SW480 (cell line): ENCODE results near the gene SRCIN1.
A peak's percentile ranks its signal among the peaks of the same experiment; 100 is the strongest.
"Not testable (repeated sequence)": the region's sequence is repeated elsewhere in the genome, so short reads cannot be mapped to it uniquely, and the experiment has no call there.

Source experiments
- DNase-seq: peaks from one replicate; pipeline ENCODE4 v3.0.0-alpha.2; 2016; ENCODE audit warnings: low spot score

The SRCIN1 gene

GRCh38 chr17:38509772-38510420, 95.9 kb downstream of the SRCIN1 start:
- DNase-seq = peak; percentile 42

- DNase-seq = peak; percentile 95
Measured at GRCh38 chr17:38508954-38509771, 96.6 kb downstream of the SRCIN1 start.

DNA sequence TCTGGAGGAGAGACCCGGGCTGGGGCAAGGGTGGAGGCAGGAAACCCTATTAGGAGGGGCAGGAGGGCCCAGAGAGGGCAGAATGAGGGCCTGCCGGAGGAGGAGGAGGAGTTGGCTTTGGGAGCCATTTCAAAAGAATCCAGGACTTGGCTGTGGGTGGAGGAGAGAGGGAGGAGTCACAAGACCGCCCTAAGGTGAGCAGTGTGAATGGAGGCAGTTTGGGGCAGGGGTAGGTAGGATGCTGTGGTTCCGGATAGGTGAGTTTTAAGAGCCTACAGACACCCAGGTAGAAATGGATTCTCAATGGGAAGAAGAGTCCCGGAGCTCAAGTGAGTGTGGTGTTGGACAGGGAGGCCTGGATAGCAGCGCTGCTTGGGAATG, 97.2 kb downstream of the SRCIN1 start:
- no peak for DNase-seq

- DNase-seq = no peak
Measured at GRCh38 chr17:38507921-38508569, 97.7 kb downstream of the SRCIN1 start.

DNA sequence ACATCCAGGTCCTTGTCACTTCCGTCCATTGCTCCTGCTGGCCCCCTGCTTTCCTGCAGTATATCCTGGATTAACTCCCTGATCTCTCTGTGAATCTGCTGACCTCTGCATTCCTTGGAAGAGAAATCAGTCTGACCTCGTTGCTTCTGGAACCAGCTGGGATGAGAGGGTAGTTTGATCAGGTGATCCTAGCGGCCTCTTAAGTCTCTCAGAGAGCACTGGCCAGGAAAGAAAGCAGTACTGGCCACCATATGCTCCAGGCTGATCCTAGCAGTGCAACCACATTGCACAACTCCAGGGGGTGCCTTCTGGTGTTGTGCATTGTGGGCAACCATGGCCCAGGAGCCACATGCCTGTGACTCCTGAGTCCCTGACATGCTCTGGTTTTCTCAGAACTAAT, 98.3 kb downstream of the SRCIN1 start:
- no peak for DNase-seq

GRCh38 chr17:38504216-38504615, 101.5 kb downstream of the SRCIN1 start:
- DNase-seq = no peak

DNA sequence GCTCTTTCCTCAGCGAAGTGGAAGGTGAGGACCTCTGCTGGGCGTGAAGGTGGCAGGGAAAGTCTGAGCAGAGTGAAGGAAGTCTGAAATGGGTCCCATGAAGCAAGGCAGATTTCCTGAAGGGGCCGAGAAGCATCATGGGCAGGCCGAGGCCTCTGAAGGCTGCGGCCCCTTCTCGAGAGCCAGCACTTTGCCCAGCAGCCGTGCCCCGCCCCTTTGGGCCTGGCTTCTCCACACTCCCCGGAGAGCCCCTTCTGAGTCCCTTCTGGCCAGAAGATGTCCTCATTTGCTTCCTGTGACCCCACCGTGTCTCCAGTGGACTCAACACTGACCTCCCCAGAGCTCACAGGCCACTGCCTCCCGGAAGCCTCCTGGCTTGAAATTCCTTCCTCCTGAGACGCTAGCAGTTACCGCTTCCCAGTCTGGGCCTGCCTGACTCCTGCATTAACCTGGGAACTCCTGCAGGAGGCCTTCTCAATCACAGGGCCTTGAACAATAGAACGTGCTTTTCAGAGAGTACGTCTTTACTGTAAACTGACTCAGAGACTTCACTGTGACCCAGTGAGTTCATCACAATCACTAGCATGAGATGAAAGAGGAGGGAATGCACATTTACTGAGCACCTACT, 102.4 kb downstream of the SRCIN1 start:
- DNase-seq = not testable (repeated sequence)

- DNase-seq = not testable (repeated sequence)
Measured at GRCh38 chr17:38501718-38502117, 104.0 kb downstream of the SRCIN1 start.

GRCh38 chr17:38499230-38499629, 106.5 kb downstream of the SRCIN1 start:
- DNase-seq = not testable (repeated sequence)

DNA sequence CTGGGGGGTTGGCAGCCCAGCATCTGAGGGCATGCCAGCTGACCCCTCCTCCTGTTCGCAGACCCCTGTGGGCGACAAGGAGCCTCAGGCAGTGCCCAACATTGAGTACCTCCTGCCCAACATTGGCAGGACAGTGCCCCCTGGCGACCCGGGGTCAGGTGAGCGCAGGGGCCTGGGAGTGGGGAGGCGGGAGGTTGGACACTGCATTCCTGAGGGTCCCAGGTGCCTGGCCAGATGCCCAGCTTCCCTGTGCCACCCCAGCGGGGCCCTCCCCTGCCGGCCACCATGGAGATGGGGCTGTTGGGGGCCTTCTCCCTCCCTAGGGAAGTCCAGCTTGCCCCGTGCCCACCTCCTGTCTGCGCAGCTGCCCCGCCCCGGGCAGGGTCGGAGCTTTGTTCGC, 107.4 kb downstream of the SRCIN1 start:
- DNase-seq = no peak

DNA sequence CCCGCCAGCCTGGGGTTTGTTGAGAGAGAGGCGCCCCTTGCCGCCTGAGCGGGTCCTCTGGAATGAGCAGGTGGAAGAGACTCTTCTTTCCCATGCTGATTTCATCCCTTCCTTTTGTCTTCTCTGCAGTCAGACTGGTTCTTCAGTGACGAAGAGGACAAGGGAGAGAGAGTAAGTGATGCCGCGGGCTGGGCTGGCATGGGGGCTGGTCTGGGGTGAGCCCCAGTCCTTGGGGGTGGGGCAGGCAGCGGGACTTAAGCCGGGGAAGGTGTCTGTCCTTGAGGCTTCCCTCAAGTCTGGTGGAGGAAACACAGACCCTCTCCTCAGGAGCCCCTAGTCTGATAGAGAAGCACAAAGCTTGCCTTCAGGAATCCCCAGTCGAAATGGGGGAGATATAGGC, 108.1 kb downstream of the SRCIN1 start:
- not testable (repeated sequence) for DNase-seq

GRCh38 chr17:38494152-38494551, 111.6 kb downstream of the SRCIN1 start:
- not testable (repeated sequence) for DNase-seq

GRCh38 chr17:38492067-38493040, 113.4 kb downstream of the SRCIN1 start:
- peak; percentile 71 for DNase-seq

GRCh38 chr17:38491346-38492066, 114.2 kb downstream of the SRCIN1 start:
- not testable (repeated sequence) for DNase-seq

- not testable (repeated sequence) for DNase-seq
Measured at GRCh38 chr17:38489774-38490173, 116.0 kb downstream of the SRCIN1 start.

- DNase-seq = not testable (repeated sequence)
Measured at GRCh38 chr17:38485681-38486298, 120.0 kb downstream of the SRCIN1 start.

DNA sequence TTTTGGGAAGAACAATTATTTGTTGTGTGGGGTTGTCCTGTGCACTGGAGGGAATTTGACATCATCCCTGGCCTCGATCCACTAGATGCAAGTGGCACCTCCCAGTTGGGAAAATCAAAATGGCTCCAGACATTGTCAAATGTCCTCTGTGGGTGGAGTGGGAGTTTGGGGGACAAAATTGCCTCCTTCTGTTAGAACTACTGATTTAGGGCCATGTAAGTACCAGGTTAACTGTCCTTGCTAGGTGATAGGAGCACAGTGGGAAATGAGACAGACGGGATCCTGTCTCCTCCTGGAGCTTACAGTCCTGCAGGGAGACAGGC, 120.6 kb downstream of the SRCIN1 start:
- no peak for DNase-seq

- peak; percentile 68 for DNase-seq
Measured at GRCh38 chr17:38484242-38485145, 121.3 kb downstream of the SRCIN1 start.

DNA sequence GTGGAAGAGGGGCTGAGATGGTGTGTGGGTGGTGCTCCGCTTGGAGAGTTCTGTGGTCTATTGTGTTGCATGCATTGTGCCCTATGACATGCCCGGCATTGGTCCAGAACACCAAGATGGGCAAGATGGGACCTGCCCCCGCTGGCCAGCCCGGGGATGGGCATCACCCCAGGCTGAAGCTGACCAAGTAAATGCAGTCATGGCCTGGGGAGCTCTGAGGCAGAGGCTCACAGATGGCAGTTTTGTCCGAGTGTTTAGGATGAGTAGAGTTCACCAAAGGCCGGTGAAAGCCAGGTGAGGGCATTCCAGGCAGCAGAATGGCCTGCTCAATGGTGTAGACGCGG, 123.1 kb downstream of the SRCIN1 start:
- not testable (repeated sequence) for DNase-seq
